ENCODE data around the gene REM1.

DNA sequence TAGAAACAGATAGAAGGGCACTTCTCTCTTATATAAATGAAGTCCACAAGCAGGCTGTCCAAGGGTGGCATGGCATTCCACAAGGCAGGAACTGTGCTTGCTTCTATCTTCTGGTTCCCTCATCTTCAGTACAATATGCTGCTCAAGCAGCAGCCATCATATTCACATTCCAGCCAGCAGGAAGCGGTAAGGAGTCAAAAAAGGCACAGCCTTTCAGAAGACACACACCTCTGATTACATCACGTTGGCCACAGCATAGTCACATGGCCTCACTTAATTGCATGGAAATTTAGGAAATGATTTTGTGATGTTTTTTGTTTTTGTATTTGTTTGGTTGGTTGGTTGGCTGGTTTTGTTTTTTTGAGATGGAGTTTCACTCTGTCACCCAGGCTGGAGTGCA, 19.0 kb downstream of the REM1 start:
- TF ChIP-seq, protein P1, sequence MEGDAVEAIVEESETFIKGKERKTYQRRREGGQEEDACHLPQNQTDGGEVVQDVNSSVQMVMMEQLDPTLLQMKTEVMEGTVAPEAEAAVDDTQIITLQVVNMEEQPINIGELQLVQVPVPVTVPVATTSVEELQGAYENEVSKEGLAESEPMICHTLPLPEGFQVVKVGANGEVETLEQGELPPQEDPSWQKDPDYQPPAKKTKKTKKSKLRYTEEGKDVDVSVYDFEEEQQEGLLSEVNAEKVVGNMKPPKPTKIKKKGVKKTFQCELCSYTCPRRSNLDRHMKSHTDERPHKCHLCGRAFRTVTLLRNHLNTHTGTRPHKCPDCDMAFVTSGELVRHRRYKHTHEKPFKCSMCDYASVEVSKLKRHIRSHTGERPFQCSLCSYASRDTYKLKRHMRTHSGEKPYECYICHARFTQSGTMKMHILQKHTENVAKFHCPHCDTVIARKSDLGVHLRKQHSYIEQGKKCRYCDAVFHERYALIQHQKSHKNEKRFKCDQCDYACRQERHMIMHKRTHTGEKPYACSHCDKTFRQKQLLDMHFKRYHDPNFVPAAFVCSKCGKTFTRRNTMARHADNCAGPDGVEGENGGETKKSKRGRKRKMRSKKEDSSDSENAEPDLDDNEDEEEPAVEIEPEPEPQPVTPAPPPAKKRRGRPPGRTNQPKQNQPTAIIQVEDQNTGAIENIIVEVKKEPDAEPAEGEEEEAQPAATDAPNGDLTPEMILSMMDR (IDR thresholded peaks at IDR 0.05; ENCODE audit: low read depth, low read length), result peak; percentile 40
- TF ChIP-seq POLR2A (IDR thresholded peaks at IDR 0.05; ENCODE audit: extremely low read depth, insufficient read length), result no peak

Data from NB4 (cell line).